Measurements from ENCODE around the gene SERPINB11.
"Not testable (repeated sequence)": the region's sequence is repeated elsewhere in the genome, so short reads cannot be mapped to it uniquely, and the experiment has no call there.

SERPINB11 gene

DNA sequence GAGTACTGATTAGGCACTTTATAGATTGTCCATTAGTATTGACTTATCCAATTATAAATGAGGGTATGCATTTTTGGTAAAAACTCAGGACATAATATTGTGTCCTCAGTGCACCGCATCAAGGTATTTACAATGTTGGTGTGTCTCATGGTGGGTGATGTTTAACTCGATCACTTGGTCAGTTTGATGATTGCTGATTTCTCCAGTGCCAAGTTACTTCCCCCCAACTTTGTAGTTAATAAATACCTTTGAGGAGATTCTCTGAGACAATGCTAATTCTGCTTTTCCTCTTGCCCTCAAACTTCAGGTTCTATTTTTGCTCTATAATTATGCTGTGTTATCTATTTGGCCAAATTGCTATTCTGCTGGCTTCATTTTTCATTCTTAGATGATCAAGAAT, 44.2 kb downstream of the SERPINB11 start:
- CTCF ChIA-PET, result no interaction called here
- TF ChIP-seq FOXK2 (IDR thresholded peaks at IDR 0.05) (no peak), TARDBP (IDR thresholded peaks at IDR 0.05) (no peak), SP1 (IDR thresholded peaks at IDR 0.05) (no peak), FOXA1 (IDR thresholded peaks at IDR 0.05) (no peak), NFRKB (IDR thresholded peaks at IDR 0.05) (no peak)
- no peak for DNase-seq (ENCODE audit: extremely low spot score)
- POLR2A ChIA-PET, result no interaction called here

DNA sequence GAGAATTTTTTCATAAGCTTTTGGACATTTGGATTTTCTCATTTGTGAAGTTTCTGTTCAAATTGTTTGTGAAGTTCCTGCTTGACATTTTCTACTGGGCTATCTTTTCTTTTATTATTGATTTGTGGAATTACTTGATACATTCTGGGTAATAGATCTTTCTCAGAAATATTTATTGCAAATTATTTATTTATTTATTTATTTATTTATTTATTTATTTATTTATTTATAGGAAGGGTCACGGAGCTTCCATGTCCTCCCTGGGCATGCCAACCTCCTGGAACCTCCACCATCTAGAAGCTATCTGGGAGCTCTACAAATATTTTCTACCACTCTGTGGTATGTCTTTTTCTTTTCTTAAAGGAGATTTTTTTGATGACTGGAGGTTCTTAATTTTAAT, 46.7 kb downstream of the SERPINB11 start:
- ChIA-PET CTCF (no interaction called here), POLR2A (no interaction called here)
- no peak for DNase-seq (ENCODE audit: extremely low spot score)
- no peak for TF ChIP-seq FOXM1 (IDR thresholded peaks at IDR 0.05; ENCODE audit: borderline replicate concordance)
- no peak for TF ChIP-seq FOXA1 (IDR thresholded peaks at IDR 0.05)
- no peak for TF ChIP-seq SUZ12 (IDR thresholded peaks at IDR 0.05)
- no peak for TF ChIP-seq FOXK2 (IDR thresholded peaks at IDR 0.05)
- no peak for TF ChIP-seq LEF1 (IDR thresholded peaks at IDR 0.05; ENCODE audit: borderline replicate concordance)
- no peak for TF ChIP-seq ELF4 (IDR thresholded peaks at IDR 0.05)
- no peak for TF ChIP-seq L3MBTL2 (conservative IDR thresholded peaks at IDR 0.05)
- TF ChIP-seq CTBP1 (IDR thresholded peaks at IDR 0.05; ENCODE audit: borderline replicate concordance), result no peak
- no peak for TF ChIP-seq TARDBP (IDR thresholded peaks at IDR 0.05)
- TF ChIP-seq ZNF384 (IDR thresholded peaks at IDR 0.05), result no peak
- no peak for TF ChIP-seq ARNT (IDR thresholded peaks at IDR 0.05)
- no peak for TF ChIP-seq BHLHE40 (IDR thresholded peaks at IDR 0.05; ENCODE audit: borderline replicate concordance)
- TF ChIP-seq HDGF (IDR thresholded peaks at IDR 0.05; ENCODE audit: borderline replicate concordance), result no peak
- TF ChIP-seq SP1 (IDR thresholded peaks at IDR 0.05), result no peak

DNA sequence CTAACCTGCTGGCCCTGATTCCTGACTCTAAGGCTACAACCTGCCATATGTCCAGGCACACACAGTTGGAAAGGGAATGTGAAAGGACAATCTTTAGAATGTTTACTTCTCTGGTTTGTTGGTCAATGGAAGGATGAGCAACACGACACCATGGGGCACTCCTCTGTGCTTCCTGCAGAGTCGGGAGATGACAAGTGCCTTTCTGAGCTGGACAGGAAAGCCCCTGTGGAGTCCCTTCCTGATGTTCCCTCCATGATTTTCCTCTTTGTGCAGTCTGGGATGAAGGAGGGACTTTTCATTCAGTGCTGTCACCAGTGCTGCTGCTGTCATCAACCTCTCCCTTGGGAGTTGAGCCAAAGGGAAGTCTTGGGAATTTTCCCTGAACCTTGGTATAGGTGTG, 49.9 kb downstream of the SERPINB11 start:
- TF ChIP-seq, protein P1, sequence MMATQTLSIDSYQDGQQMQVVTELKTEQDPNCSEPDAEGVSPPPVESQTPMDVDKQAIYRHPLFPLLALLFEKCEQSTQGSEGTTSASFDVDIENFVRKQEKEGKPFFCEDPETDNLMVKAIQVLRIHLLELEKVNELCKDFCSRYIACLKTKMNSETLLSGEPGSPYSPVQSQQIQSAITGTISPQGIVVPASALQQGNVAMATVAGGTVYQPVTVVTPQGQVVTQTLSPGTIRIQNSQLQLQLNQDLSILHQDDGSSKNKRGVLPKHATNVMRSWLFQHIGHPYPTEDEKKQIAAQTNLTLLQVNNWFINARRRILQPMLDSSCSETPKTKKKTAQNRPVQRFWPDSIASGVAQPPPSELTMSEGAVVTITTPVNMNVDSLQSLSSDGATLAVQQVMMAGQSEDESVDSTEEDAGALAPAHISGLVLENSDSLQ (IDR thresholded peaks at IDR 0.05), result no peak
- no peak for TF ChIP-seq HDGF (IDR thresholded peaks at IDR 0.05; ENCODE audit: borderline replicate concordance)
- no peak for TF ChIP-seq FOXM1 (IDR thresholded peaks at IDR 0.05; ENCODE audit: borderline replicate concordance)
- no peak for TF ChIP-seq BHLHE40 (IDR thresholded peaks at IDR 0.05; ENCODE audit: borderline replicate concordance)
- no peak for TF ChIP-seq L3MBTL2 (conservative IDR thresholded peaks at IDR 0.05)
- no peak for TF ChIP-seq TARDBP (IDR thresholded peaks at IDR 0.05)
- no peak for TF ChIP-seq NFRKB (IDR thresholded peaks at IDR 0.05)
- TF ChIP-seq FOXK2 (IDR thresholded peaks at IDR 0.05), result no peak
- no peak for TF ChIP-seq ELF4 (IDR thresholded peaks at IDR 0.05)
- TF ChIP-seq ZNF384 (IDR thresholded peaks at IDR 0.05), result no peak
- TF ChIP-seq CTBP1 (IDR thresholded peaks at IDR 0.05; ENCODE audit: borderline replicate concordance), result no peak
- TF ChIP-seq FOXA1 (IDR thresholded peaks at IDR 0.05), result no peak
- ChIA-PET POLR2A (no interaction called here), CTCF (no interaction called here)
- DNase-seq (ENCODE audit: extremely low spot score), result no peak

DNA sequence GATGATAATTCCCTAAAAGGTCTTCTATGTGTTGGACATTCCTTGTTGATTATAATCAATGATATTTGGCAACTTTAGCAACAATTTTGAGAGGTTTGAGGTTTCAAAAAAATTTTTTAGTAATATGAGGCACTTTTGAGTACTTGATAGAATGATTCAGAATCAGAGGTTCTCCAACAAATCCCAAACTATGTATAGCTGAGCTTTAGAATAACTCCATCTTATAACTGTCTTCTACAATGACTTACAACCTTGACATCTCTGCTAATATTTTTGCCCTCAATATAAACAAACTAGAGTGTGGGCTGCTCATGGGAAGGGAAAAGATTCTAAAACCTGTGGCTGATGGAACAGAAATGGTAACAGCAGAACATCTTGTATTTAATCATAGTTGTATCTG, 50.9 kb downstream of the SERPINB11 start:
- DNase-seq (ENCODE audit: extremely low spot score), result no peak
- CTCF ChIA-PET, result no interaction called here
- POLR2A ChIA-PET, result no interaction called here
- TF ChIP-seq BHLHE40 (IDR thresholded peaks at IDR 0.05; ENCODE audit: borderline replicate concordance) (no peak), ARNT (IDR thresholded peaks at IDR 0.05) (no peak), FOXM1 (IDR thresholded peaks at IDR 0.05; ENCODE audit: borderline replicate concordance) (no peak), SUZ12 (IDR thresholded peaks at IDR 0.05) (no peak), LEF1 (IDR thresholded peaks at IDR 0.05; ENCODE audit: borderline replicate concordance) (no peak), L3MBTL2 (conservative IDR thresholded peaks at IDR 0.05) (no peak), NFRKB (IDR thresholded peaks at IDR 0.05) (no peak), ELF4 (IDR thresholded peaks at IDR 0.05) (no peak), TARDBP (IDR thresholded peaks at IDR 0.05) (no peak)

DNA sequence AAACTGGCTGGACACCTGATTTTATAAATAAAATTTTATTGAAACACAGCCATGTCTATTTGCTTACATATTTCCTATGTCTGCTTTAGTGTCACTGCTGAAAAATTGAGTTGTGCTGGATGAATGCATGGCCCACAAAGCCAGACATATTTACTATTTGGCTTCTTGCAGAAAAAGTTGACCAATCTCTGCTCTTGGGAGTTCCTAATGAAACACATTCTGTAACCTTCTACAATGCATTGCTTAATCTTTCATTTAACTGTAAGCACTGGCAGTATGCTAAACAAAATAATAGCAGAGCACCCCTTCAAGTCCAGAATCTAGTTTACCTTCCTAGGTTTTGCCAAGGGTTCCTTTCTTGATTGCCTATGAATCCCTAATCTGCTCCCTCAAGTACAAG, 54.8 kb downstream of the SERPINB11 start:
- TF ChIP-seq CTBP1 (IDR thresholded peaks at IDR 0.05; ENCODE audit: borderline replicate concordance) (no peak), FOXM1 (IDR thresholded peaks at IDR 0.05; ENCODE audit: borderline replicate concordance) (no peak), FOXK2 (IDR thresholded peaks at IDR 0.05) (no peak), ELF4 (IDR thresholded peaks at IDR 0.05) (no peak), LEF1 (IDR thresholded peaks at IDR 0.05; ENCODE audit: borderline replicate concordance) (no peak), TARDBP (IDR thresholded peaks at IDR 0.05) (no peak)
- CTCF ChIA-PET, result no interaction called here
- POLR2A ChIA-PET, result no interaction called here
- no peak for DNase-seq (ENCODE audit: extremely low spot score)

DNA sequence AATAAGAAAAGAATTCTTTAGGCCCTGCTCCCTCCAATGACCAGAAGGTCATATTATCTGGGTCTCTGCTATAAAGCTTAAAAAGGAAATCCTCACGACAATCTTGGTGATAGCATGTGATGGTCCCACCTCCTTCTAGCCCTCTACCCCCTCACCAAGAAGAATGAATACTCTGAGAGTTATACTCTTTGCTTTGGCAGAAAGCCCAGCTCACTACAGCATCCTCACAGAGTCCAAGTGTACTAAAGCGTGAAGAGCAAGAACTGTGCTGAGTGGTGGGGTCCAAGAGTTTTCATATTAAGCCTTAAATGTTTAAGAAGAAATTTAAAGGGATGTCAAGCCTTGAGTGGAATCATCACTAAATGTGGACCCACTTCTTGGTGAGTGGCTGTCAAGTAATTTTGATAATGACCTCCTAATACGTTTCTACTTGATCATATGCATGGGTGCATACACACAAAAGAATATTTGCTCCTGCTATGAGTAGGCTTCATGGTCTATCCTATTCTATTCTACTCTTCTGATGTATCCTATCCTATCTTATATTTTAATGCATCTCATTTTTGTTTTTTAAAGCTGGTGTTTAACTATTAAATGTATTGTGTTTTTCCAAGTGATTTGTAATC, 56.0 kb downstream of the SERPINB11 start:
- no peak for DNase-seq (ENCODE audit: extremely low spot score)
- TF ChIP-seq CTBP1 (IDR thresholded peaks at IDR 0.05; ENCODE audit: borderline replicate concordance), result no peak
- TF ChIP-seq HDGF (IDR thresholded peaks at IDR 0.05; ENCODE audit: borderline replicate concordance), result no peak
- TF ChIP-seq, protein P1 (IDR thresholded peaks at IDR 0.05), result no peak
- TF ChIP-seq SUZ12 (IDR thresholded peaks at IDR 0.05), result no peak
- no peak for TF ChIP-seq SP1 (IDR thresholded peaks at IDR 0.05)
- no peak for TF ChIP-seq BHLHE40 (IDR thresholded peaks at IDR 0.05; ENCODE audit: borderline replicate concordance)
- no peak for TF ChIP-seq L3MBTL2 (conservative IDR thresholded peaks at IDR 0.05)
- CTCF ChIA-PET, result interaction anchor here (0.9 kb wide), 1 partner anchor 279 kb away, joined by 9 read pairs; no protein-coding TSS in a partner anchor
- POLR2A ChIA-PET, result no interaction called here

DNA sequence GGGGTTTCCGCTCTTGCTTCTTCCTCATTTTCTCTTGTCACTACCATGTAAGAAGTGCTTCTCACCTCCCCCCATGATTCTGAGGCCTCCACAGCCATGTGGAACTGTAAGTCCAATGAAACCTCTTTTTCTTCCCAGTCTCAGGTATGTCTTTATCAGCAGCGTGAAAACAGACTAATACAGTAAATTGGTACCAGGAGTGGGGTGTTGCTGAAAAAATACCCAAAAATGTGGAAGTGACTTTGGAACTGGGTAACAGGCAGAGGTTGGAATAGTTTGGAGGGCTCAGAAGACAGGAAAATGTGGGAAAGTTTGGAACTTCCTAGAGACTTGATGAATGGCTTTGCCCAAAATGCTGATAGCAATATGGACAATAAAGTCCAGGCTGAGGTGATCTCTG, 57.0 kb downstream of the SERPINB11 start:
- POLR2A ChIA-PET; DNase-seq (ENCODE audit: extremely low spot score): not testable (repeated sequence)
- CTCF ChIA-PET, result interaction anchor here (0.9 kb wide), 1 partner anchor 280 kb away, joined by 9 read pairs; no protein-coding TSS in a partner anchor

Data from HEK293T (cell line).